KOPT-K1 (cell line): ENCODE results near the gene JMJD8.

Experiments
- H3K27ac ChIP-seq: fragments of 200-600 bp; sonication (generic); 2 replicates; pipeline ENCODE4 v1.5.1; 2016; ENCODE audit warnings: antibody characterized with exemption, mild to moderate bottlenecking, low read depth, low read length; ENCODE audit not compliant: poor library complexity, severe bottlenecking
- H3K36me3 ChIP-seq: fragments of 200-600 bp; sonication (generic); 2 replicates; pipeline ENCODE4 v1.5.1; 2017; ENCODE audit warnings: antibody characterized with exemption, mild to moderate bottlenecking, low read length, moderate library complexity; ENCODE audit not compliant: insufficient read depth
- H3K9me3 ChIP-seq: fragments of 200-600 bp; sonication (generic); 2 replicates; pipeline ENCODE4 v1.5.1; 2017; ENCODE audit warnings: antibody characterized with exemption, low read length, mild to moderate bottlenecking; ENCODE audit not compliant: insufficient read depth, poor library complexity, severe bottlenecking

Gene JMJD8, protein sequence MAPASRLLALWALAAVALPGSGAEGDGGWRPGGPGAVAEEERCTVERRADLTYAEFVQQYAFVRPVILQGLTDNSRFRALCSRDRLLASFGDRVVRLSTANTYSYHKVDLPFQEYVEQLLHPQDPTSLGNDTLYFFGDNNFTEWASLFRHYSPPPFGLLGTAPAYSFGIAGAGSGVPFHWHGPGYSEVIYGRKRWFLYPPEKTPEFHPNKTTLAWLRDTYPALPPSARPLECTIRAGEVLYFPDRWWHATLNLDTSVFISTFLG

DNA sequence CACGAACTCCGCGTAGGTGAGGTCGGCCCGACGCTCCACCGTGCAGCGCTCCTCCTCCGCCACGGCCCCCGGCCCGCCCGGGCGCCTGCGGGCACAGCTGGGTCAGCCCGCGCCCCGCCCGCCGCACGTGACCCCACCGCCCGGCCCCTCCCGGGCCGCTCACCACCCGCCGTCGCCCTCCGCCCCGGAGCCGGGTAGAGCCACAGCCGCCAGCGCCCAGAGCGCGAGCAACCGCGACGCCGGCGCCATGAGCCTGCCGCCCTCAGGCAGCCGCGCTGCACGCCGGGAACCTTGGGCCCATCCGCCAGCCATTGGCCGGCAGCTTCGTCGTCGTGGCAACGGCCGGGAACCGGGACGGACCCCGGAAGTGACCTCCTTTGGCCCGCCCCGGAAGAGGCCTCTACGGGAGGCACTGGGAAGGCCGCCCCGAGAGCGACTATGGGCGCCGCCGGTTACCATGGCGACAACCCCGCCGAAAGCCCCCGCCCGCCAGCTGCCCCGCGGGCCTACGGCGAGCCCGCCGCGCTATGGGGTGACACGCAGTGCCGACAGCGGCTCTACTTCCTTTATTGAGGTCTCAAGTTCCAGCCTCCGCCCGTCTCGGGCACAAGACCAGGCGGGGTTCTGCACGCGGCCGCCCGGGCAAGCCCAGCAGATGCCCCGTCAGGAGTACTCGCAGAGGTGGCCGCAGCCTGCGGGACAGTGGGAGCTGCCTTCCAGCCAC, at the start of gene JMJD8:
Gene JMJD8 (minus strand): TSS at position 264 of the 724 bp plus-strand sequence. CDS start 15 bp downstream, at position 249.
- Histone ChIP-seq H3K9me3 (no peaks in the 10 kb centered on the region), H3K27ac (peak within 1 kb of the TSS; percentile 71), H3K36me3 (peaks cover 48% of the 10 kb centered on the region)

DNA sequence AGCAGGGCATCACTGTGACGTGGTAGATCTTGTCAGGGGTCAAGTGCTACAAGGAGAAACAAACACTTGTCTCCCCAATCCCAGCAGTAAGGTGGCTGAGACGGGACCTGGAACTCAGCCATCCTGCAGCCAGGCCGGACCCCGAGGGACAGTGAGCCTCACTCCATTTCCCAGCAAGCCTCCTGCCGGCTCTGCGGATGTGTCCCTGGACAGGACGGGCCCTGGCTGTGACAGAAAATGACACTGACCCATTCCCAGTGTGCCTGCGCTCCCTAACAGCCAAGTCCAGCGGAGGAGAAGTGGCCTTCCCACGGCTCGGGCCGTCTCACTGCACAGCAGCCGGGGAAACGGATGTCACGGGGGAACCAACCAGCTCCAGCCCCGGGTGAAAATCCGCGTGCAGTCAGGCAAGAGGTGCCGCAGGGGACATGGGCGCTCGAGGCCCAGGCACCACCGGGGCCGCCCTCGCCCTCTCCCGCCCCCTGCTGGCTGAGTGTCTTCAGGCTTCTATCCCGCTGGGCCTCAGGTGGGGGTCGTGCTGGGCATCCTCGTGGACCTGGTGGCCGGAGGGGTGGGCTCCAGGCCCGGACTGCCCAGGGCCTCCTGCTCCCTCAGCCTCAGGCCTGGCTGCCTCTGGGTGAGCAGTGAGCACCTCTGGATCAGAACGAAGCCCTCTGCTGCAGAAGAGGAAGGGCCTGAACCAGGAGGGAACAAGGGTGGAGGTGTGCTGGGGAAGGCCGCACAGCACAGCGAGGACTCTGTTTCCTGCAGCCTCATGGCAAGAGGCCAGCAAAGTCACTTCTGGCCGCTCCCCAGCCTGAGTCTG, 49.5 kb upstream of the JMJD8 start:
- no peaks in the 10 kb centered on the region for H3K9me3 ChIP-seq
- H3K36me3 ChIP-seq: peaks cover 56% of the 10 kb centered on the region
- no peak overlapping the region for H3K27ac ChIP-seq

DNA sequence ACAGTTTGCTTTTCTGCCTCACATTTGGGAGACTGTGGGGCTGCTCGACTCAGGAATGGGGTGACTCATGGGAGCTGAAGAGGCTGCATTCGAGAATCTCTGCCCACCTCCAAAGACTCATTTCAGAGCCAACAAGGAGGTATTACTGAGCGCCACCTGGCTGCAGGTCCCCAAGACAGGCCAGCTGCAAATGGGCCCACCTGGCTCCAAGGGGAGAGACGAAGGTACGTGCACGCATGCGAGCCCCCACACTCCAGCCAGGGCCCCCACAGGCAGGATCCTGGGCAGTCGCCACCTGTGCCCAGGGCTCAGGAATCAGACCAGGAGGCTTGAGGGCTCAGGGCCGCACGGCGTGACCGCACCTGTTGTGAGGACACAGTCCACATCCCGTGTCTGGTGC, 48.8 kb upstream of the JMJD8 start:
- Histone ChIP-seq H3K36me3 (peaks cover 55% of the 10 kb centered on the region), H3K9me3 (no peaks in the 10 kb centered on the region), H3K27ac (no peak overlapping the region)

DNA sequence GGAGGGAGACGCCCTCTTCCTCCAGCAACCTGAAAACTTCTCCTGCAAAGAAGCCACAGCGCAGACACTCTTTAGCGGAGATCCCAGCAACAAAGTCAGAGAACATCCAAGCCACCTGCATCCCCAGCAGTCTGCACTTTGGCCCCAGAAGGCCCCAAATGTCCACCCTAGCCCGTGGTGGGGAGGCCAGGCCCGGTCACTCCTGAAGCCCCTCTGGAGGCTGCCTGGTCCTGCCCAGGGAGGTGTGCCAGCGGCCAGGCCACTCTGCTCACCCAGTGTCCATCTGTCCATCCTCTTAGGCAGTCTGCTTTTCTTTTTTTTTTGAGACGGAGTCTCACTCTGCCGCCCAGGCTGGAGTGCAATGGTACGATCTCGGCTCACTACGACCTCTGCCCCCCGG, 48.2 kb upstream of the JMJD8 start:
- no peak overlapping the region for H3K27ac ChIP-seq
- H3K9me3 ChIP-seq: no peaks in the 10 kb centered on the region
- H3K36me3 ChIP-seq: peaks cover 49% of the 10 kb centered on the region

DNA sequence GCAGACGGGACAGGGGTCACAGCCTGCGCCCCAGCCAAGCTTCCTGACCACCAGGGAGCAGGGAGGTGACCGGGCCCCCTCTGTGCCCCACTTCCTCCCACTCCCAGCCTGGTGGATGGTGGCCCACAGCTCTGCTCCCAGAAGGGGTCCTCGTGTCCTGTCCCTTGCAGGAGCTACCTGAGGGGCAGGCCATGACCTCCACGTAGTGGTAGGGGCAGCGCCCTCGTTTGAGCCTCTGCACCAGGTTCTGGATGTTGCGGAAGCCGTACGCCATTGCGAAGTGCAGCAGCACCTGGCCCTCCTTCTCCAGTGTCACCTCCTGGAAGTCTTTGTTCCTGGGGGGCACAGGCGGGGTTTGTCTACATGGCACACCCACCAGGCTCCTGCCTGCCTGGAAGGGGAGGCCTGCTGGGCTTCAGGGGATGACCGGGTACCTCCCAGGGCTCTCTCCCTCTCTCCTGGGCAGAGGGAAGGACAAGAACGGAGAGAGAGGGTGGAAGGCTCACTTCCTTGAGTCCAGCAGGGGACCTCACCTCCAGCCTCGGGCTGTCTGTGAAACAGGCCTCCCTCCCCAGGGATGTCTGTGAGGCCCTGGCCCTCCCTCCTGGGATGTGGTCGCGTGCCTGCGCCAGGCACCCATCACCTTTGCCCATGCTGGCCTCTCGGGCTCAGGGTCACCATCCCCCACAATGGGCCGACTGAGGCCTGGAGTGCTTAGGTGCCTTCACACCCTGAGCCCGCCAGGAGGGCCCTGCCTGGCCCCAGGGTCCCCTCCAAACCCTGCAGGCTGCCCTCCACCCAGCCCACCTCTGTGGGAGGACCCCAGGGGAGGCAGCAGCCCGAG, 46.8 kb upstream of the JMJD8 start:
- H3K9me3 ChIP-seq: no peaks in the 10 kb centered on the region
- no peak overlapping the region for H3K27ac ChIP-seq
- H3K36me3 ChIP-seq: peaks cover 35% of the 10 kb centered on the region; the same call in 1 of the 2 replicates

DNA sequence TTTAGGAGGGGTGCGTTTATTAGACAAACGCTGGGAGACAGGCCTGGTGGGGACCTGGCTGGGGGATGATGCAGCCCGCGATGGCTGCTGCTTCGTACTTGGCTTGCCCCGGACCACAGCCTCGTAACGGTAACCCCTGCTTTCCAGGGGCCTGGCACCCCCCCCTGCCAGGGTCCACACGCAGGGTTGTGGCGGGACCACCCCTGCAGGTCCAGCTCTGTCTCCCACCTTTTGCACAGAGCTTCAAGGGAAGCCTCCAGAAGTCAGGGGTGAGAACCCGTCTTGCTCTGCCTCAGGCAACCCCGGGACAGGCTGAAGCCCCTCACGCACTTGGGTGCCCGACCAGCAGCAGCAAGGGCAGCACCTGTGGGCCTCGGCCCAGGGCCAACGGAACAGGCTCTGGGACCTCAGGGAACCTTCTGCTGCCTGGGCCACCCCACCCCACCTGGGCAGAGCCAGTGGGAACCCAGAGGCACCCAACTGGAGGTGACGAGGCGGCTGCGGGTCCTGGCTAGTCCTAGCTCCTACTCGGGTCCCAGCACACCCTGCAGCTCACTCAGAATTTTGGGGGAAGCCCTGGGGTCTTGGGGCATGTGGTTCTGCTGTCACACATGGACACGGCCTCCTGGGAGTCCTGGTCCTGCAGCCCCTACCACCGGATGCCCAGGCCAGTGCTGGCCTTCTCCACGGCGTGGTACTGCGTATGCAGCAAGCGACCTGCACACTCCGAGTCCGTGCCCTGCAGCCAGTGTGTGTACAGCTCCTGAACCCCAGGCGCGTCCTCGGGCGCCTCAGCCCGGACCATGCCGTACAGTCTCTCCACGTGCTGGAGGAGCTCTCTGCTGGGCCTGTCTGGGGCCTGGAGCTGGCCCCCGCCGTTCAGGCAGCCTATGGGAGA, 45.9 kb upstream of the JMJD8 start:
- Histone ChIP-seq H3K9me3 (no peaks in the 10 kb centered on the region), H3K36me3 (peaks cover 27% of the 10 kb centered on the region; the same call in 1 of the 2 replicates), H3K27ac (no peak overlapping the region)

DNA sequence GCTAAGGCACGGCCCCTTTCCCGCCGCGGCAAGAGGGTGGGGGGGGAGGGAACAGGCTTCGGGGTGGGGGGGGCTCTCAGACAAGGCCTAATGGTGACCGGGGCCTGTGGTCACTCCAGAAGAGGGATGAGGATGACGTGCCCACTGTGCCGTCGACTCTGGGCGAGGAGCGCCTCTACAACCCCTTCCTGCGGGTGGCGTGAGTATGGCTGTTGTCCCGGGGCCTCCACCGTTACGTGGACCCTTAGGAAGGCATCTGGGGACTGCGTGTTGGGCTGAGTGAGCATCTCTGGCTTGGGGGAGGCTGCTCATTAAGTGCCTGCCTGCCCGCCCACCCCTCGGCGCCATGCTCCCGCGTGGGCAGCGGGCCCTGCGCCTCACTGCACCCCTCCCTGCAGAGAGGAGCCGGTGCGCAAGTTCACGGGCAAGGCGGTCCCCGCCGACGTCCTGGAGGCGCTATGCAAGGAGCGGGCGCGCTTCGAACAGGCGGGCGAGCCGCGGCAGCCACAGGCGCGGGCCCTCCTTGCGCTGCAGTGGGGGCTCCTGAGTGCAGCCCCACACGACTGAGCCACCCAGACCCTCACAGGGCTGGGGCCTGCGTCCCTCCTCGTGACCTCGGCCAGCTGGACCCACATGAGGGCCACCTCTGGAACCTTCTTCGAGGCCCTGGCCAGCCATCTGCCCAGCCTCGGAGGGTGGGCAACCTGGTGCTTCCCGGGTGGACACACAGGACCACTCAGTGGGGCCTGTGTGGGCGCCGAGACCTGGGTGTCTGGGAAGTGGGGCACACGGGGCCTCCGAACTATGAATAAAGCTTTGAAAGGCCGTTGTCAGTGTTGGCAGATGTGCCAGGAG, 45.0 kb upstream of the JMJD8 start:
- Histone ChIP-seq H3K27ac (no peak overlapping the region), H3K36me3 (peaks cover 18% of the 10 kb centered on the region; the same call in 1 of the 2 replicates), H3K9me3 (no peaks in the 10 kb centered on the region)

DNA sequence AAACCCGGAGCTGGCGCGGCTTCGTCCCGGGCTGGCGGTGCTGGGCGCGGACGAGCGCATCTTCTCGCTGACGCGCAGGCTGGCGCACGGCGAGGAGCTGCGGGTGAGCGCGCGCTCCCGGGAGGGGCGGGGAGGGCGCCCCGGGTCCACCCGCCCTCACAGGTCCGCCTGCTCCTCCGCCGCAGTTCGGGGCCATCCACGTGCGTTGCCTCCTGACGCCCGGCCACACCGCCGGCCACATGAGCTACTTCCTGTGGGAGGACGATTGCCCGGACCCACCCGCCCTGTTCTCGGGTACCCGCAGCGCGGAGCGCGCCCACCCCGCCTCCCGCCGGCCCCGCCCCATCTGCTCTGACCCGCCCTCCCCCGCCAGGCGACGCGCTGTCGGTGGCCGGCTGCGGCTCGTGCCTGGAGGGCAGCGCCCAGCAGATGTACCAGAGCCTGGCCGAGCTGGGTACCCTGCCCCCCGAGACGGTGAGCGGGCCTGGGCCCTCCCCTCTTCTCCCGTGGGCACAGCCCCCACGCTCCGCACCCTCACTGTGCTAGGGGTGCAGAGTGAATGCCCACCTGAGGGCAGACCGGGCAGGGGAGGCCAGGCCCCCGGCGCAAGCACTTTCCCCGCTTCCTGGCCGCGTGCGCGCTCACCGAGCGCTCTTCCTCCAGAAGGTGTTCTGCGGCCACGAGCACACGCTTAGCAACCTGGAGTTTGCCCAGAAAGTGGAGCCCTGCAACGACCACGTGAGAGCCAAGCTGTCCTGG, 44.2 kb upstream of the JMJD8 start:
- Histone ChIP-seq H3K36me3 (peaks cover 10% of the 10 kb centered on the region; the same call in 1 of the 2 replicates), H3K27ac (no peak overlapping the region)

DNA sequence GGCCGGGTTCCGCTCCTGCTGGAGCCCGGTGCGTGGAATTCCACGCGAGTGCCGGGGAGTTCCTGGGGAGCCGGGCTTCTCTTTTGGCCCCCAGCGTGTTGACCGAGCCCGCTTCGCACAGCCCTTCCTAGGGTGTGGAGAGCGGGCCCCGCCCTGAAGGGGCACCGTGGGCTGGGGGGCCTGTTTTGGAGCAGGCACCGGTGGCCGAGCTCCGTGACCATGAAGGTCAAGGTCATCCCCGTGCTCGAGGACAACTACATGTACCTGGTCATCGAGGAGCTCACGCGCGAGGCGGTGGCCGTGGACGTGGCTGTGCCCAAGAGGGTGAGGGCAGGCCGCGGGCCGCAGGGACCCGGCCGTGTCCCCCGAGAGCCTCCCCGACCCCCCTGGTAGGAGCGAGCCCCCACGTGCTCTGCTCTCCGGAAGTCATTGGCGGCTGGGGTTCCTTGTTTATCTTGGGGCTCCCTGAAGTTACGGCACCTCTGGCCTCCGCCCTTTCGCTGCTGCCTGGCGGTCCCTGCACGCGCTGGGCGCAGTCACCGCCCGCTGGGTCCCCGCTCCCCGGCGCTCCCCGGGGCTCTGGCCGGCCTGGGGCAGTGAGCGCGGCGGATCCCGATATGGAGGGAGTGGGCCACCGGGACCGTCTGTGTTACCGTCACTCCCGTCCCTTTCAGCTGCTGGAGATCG, 43.3 kb upstream of the JMJD8 start:
- Histone ChIP-seq H3K9me3 (no peaks in the 10 kb centered on the region), H3K36me3 (peaks cover 1% of the 10 kb centered on the region; the same call in 1 of the 2 replicates), H3K27ac (no peak overlapping the region)

More for the DNA sequence above, 44.2 kb upstream of the JMJD8 start:
- no peaks in the 10 kb centered on the region for H3K9me3 ChIP-seq

DNA sequence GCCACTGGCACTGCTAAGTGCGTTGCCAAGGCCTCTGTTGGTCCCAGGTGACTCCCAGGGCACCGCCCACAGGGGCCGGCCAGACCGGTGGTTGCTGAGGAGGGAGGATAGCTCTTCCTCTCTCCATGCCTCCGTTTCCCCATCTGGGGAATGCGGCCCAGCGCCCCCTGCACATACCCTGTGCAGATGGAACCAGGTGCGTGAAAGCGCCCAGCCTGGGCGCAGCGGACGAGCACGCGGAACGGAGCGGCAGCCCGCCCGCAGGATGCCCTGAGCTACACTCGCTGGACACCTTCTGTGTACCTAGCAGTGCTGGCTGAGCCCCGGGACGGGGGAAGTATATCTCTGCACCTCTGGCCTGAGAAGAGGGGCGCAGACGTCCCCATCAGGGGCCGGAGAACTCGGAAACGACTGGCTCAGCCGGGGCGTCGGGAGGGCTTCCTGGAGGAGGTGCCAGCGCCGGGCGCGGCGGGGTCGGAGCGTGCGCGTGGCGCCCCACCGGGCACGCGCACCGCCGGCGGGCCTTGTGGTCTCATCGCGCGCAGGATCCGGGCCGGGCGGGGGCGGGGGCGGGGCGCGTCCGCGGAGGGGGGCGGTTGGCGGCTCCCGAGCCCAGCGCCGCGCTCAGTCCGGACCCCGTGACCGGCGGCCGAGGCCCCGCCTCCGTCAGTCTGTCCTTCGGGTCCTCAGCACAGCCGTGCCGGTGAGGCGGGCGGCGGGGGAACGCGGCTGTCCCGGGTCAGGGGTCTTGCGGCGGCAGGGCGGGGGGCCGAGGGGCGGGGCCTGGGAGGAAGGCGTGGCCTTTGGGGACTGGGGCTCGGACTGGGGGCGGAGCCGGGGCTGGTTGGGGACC, 42.5 kb upstream of the JMJD8 start, which contains the start of the genes CCDC78 and HAGHL:
Gene CCDC78 (minus strand): TSS at position 6 of the 853 bp plus-strand sequence. CDS start 76 bp downstream, outside the sequence.
Gene HAGHL (plus strand): TSS at position 669 of the 853 bp plus-strand sequence. CDS start 404 bp downstream, outside the sequence.
- H3K27ac ChIP-seq: no peak within 1 kb of the TSS
- H3K36me3 ChIP-seq: no peaks in the 10 kb centered on the region
- no peaks in the 10 kb centered on the region for H3K9me3 ChIP-seq

DNA sequence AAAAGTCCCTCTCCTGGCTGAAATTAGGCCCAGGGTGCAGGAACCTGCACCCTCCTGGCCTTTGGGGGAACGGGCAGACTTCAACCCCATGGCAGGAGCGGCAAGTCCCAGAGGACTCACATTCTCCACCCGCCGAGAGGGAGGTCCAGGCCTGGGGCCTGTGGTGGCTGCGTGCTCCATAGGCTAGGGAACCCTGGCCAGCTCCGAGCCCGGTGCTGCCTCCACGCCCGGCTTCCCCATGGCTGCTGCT, 42.0 kb upstream of the JMJD8 start:
- Histone ChIP-seq H3K27ac (no peak overlapping the region), H3K9me3 (no peaks in the 10 kb centered on the region)

More for the DNA sequence above, 42.0 kb upstream of the JMJD8 start:
- no peaks in the 10 kb centered on the region for H3K36me3 ChIP-seq
